Smooth muscle cell (in vitro differentiated cells): Measurements from ENCODE around the gene NIPAL1. TPM values are rescaled to one million over a fixed set of nuclear protein-coding genes. Genes with fewer than 3 reads are reported as not detected.

Source experiments
- DNase-seq: peaks from one replicate; lab custom pipeline; 2025; ENCODE audit not compliant: unreplicated experiment; lab: John Stamatoyannopoulos, UW
- H2AFZ ChIP-seq: fragments of 200-600 bp; sonication (generic); 2 replicates; pipeline ENCODE4 v1.6.0; 2016; ENCODE audit warnings: antibody characterized with exemption, low read depth, mild to moderate bottlenecking
- H3F3A ChIP-seq: fragments of 200-600 bp; sonication (generic); 2 replicates; pipeline ENCODE4 v1.6.0; 2017; ENCODE audit warnings: antibody characterized with exemption, low read depth
- H3K27ac ChIP-seq: fragments of 200-600 bp; sonication (generic); 2 replicates; pipeline ENCODE4 v1.5.1; 2016; ENCODE audit warnings: low read depth, mild to moderate bottlenecking
- H3K27me3 ChIP-seq: fragments of 200-600 bp; sonication (generic); 2 replicates; pipeline ENCODE4 v1.6.1; 2016; ENCODE audit warnings: low read depth, mild to moderate bottlenecking
- H3K36me3 ChIP-seq: fragments of 200-600 bp; sonication (generic); 2 replicates; pipeline ENCODE4 v1.5.1; 2016; ENCODE audit warnings: low read depth
- H3K4me1 ChIP-seq: fragments of 200-600 bp; sonication (generic); 2 replicates; pipeline ENCODE4 v1.5.1; 2016; ENCODE audit warnings: low read depth
- H3K4me2 ChIP-seq: fragments of 200-600 bp; sonication (generic); 2 replicates; pipeline ENCODE4 v1.6.0; 2016; ENCODE audit warnings: mild to moderate bottlenecking
- H3K4me3 ChIP-seq: fragments of 200-600 bp; sonication (generic); 2 replicates; pipeline ENCODE4 v1.5.1; 2016; ENCODE audit warnings: mild to moderate bottlenecking
- H3K79me2 ChIP-seq: fragments of 200-600 bp; sonication (generic); 2 replicates; pipeline ENCODE4 v1.6.0; 2016; ENCODE audit warnings: low read depth, mild to moderate bottlenecking
- H3K9ac ChIP-seq: fragments of 200-600 bp; sonication (generic); 2 replicates; pipeline ENCODE4 v1.6.0; 2016; ENCODE audit warnings: low read depth
- H3K9me3 ChIP-seq: fragments of 200-600 bp; sonication (generic); replicated peaks from 2 replicates; pipeline ENCODE4 v1.5.1; 2016; ENCODE audit warnings: low read depth
- H4K20me1 ChIP-seq: fragments of 200-600 bp; sonication (generic); 2 replicates; pipeline ENCODE4 v1.6.0; 2016; ENCODE audit warnings: low read depth
- CTCF ChIP-seq: fragments of 200-600 bp; sonication (generic); IDR thresholded peaks from 2 replicates; pipeline ENCODE4 v1.5.1; 2017; ENCODE audit warnings: borderline replicate concordance, mild to moderate bottlenecking, antibody characterized with exemption; ENCODE audit not compliant: insufficient read depth, poor library complexity, severe bottlenecking
- WGBS: methylation state at CpG from one replicate; pipeline ENCODE4 v1.1.7; 2016; ENCODE audit warnings: low lambda C conversion rate; 5-methylcytosine and 5-hydroxymethylcytosine counted together
- polyA plus RNA-seq: library from polyadenylated mRNA; unstranded; fragments of >200 nt; fragmentation: Nextera tagmentation; extraction: Ambion mirVana; gene quantifications from 2 replicates; pipeline ENCODE4 v1.2.1, GENCODE V29; 2016
- total RNA-seq: library from RNA; depleted of rRNA; stranded (reverse); fragments of >200 nt; gene quantifications from 2 replicates; pipeline ENCODE4 v1.2.3, GENCODE V29; 2014

The NIPAL1 gene
- total and polyA plus RNA-seq, 2 experiments from 2014 or later: 1.0 to 4.1 TPM

GRCh38 chr4:48017108-48017571 is 568 bp downstream of the NIPAL1 start:
- DNase-seq: peak; percentile 42
- Histone ChIP-seq H4K20me1 (no peaks in the 10 kb centered on the region), H3F3A (no peaks in the 10 kb centered on the region), H3K9ac (peak overlapping the region; percentile 94), H3K36me3 (no peaks in the 10 kb centered on the region), H3K4me1 (no peaks in the 10 kb centered on the region), H3K79me2 (no peaks in the 10 kb centered on the region), H2AFZ (peak overlapping the region; percentile 89), H3K4me2 (peak overlapping the region; percentile 91), H3K4me3 (peak overlapping the region; percentile 73), H3K27me3 (no peaks in the 10 kb centered on the region), H3K9me3 (no peaks in the 10 kb centered on the region), H3K27ac (peak overlapping the region; percentile 89)
- WGBS: under 1% methylated on average over 35 of the region's 35 CpGs
- TF ChIP-seq CTCF: no peak

GRCh38 chr4:48018112-48018511 is 1.5 kb downstream of the NIPAL1 start:
- Histone ChIP-seq H3F3A (no peaks in the 10 kb centered on the region), H3K4me3 (peak overlapping the region; percentile 73), H3K27ac (peak overlapping the region; percentile 89), H3K27me3 (no peaks in the 10 kb centered on the region), H3K9ac (no peak overlapping the region), H3K9me3 (no peaks in the 10 kb centered on the region), H3K4me1 (no peaks in the 10 kb centered on the region), H4K20me1 (no peaks in the 10 kb centered on the region), H2AFZ (no peak overlapping the region), H3K4me2 (peak overlapping the region; percentile 91), H3K79me2 (no peaks in the 10 kb centered on the region), H3K36me3 (no peaks in the 10 kb centered on the region)
- 69% methylated on average over 2 of the region's 2 CpGs for WGBS
- no peak for DNase-seq
- no peak for TF ChIP-seq CTCF

DNA sequence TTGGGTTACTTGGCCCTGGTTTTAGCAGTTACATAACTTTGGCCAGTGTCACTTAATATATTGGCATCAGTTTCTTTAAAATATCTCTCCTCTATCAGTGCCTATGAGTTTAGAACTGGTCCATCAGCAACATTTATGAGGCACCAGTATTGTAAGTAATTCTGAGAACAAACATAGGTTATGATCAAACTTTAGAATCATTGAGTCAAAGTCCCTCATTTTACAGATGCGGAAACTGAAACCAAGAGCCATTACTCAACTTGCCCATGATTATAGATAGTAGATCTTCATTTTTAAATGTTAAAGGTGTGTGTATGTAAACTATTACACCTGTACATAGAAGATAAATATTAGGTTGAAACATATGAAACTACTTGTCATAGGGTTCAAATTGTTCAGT is 4.5 kb downstream of the NIPAL1 start:
- H3K79me2 ChIP-seq: no peaks in the 10 kb centered on the region
- H2AFZ ChIP-seq: no peak overlapping the region
- H3F3A ChIP-seq: no peaks in the 10 kb centered on the region
- H3K9ac ChIP-seq: no peak overlapping the region
- H3K4me3 ChIP-seq: no peak overlapping the region
- H3K27ac ChIP-seq: no peak overlapping the region
- no peaks in the 10 kb centered on the region for H3K36me3 ChIP-seq
- H3K9me3 ChIP-seq: no peaks in the 10 kb centered on the region
- no peak for DNase-seq
- no peak for TF ChIP-seq CTCF
- H4K20me1 ChIP-seq: no peaks in the 10 kb centered on the region
- no peaks in the 10 kb centered on the region for H3K27me3 ChIP-seq
- 97% methylated on average over 1 of the region's 1 CpG for WGBS
- no peaks in the 10 kb centered on the region for H3K4me1 ChIP-seq
- no peak overlapping the region for H3K4me2 ChIP-seq

GRCh38 chr4:48022192-48022799 is 5.7 kb downstream of the NIPAL1 start:
- Histone ChIP-seq H4K20me1 (no peaks in the 10 kb centered on the region), H3K4me1 (no peaks in the 10 kb centered on the region), H2AFZ (no peak overlapping the region), H3K79me2 (no peaks in the 10 kb centered on the region), H3F3A (no peaks in the 10 kb centered on the region), H3K27ac (no peak overlapping the region), H3K9me3 (no peaks in the 10 kb centered on the region), H3K36me3 (peaks cover 2% of the 10 kb centered on the region), H3K4me3 (no peak overlapping the region), H3K9ac (no peak overlapping the region), H3K4me2 (no peak overlapping the region), H3K27me3 (no peaks in the 10 kb centered on the region)
- TF ChIP-seq CTCF: no peak
- WGBS: 66% methylated on average over 3 of the region's 3 CpGs
- DNase-seq: no peak
